Sciatic nerve (tissue), 2 donors: Measurements from ENCODE around the gene KRTAP19-5. TPM values are rescaled to one million over a fixed set of nuclear protein-coding genes. Genes with fewer than 3 reads are reported as not detected.
"Not testable (repeated sequence)": the region's sequence is repeated elsewhere in the genome, so short reads cannot be mapped to it uniquely, and the experiment has no call there.

Experiments
- ATAC-seq: fragments of 200-7000 bp; cut with Tn5 transposase; one replicate; pipeline ENCODE4 v1.9.1; 2020; ENCODE audit warnings: mild to moderate bottlenecking, moderate library complexity
- DNase-seq: peaks from one replicate; pipeline ENCODE4 v3.0.0-alpha.2; 2020; ENCODE audit warnings: low spot score
- intact Hi-C: fragments of 100-400 bp; cut with DNase I; formaldehyde crosslinking; loops from one replicate; pipeline ENCODE4 v1.14.2; 2022
- total RNA-seq: library from RNA; stranded (reverse); fragmentation: NEBNext Ultra II Directional; extraction: Animal tissue kit (Norgen Biotek cat#: 25700); gene quantifications from one replicate; pipeline ENCODE4 v1.2.1, GENCODE V29; 2021
- donor health status: DM: no; HTN: no; CAD: no.
- donor health status: DM: no; HTN: no; CAD: no.

The KRTAP19-5 gene
- total RNA-seq: not detected

DNA sequence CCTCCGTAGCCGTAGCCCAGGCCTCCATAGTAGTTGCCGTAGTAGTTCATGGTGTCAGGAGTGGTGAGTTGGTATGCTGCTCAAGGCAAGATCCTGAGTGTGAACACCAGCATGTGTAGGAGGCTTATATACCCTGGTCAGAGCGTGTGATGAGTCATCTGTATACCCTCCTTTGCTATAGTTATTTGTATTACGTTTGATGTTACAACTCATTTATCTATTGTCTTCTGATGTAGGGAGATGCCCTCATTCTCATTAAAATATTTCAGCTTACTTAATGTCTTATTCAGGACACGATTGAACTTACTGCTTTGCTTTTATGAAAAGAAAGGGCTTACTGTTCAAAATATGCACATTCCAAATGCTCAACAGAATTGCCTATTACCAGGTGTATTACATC lies at the start of gene KRTAP19-5:
KRTAP19-5 (minus strand) TSS at position 101 of the 400 bp plus-strand sequence; CDS start at position 50, 51 bp downstream.
- no peak for DNase-seq
- no peak for ATAC-seq
- intact Hi-C loops: no loop called here

DNA sequence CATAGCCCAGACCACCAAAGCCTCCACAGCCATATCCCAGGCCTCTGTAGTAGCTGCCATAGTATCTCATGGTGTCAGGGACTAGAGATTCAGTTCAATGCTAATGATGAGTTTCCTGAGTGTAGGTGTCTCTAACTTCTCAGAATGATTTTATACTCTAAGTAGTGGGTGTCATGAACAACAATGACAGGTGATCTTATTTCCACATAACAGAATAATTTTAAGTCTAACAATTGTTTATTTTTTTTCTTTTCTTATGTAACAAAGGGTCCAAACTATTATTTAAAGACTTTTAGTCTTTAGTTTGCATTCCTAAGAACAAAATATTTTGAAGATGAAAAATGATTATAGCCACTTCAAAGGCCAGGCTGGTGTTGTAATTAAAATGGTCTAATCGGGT lies 39.8 kb upstream of the KRTAP19-5 start, which contains the start of gene KRTAP19-6:
KRTAP19-6 (minus strand) TSS at position 101 of the 400 bp plus-strand sequence; CDS start at position 70, 31 bp downstream.
- intact Hi-C loops: no loop called here
- no peak for DNase-seq
- ATAC-seq: no peak

DNA sequence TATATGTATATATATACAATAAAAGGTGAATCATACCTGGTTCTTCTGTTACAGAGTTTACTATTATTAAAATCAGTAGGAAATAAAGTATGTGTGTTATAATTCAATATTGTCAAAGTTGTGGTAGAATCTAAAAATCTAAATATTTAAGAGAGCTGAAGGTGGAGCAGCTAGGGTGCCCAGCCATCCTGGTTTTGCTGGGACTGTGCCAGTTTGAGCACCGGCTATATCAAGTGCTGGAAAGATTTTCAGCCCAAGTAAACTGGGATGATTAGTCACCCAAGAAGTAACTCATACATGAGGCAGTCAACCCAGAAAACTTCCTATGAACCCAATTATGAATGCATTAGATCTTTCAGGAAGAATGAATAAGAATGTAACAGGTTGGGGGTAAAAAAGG lies 16.9 kb upstream of the KRTAP19-5 start:
- DNase-seq (no peak), ATAC-seq (no peak)
- intact Hi-C loops: no loop called here

DNA sequence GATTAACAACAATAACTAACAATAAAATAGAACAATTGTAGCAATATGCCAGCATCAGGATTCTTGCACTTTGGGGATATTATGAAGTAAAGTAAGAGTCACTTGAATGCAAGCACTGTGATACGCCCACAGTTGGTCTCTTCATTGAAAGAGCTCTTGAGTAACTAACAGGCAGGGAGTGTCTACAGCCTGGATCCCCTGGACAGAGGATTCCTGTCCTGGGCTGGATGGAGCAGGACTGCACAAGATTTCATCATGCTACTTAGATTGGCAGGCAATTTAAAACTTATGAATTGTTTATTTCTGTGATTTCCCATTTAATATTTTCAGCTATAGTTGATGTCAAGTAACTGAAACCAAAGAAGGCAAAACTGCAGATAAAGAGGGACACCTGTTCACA lies 13.7 kb upstream of the KRTAP19-5 start:
- DNase-seq (no peak), ATAC-seq (no peak)
- intact Hi-C loops: no loop called here

DNA sequence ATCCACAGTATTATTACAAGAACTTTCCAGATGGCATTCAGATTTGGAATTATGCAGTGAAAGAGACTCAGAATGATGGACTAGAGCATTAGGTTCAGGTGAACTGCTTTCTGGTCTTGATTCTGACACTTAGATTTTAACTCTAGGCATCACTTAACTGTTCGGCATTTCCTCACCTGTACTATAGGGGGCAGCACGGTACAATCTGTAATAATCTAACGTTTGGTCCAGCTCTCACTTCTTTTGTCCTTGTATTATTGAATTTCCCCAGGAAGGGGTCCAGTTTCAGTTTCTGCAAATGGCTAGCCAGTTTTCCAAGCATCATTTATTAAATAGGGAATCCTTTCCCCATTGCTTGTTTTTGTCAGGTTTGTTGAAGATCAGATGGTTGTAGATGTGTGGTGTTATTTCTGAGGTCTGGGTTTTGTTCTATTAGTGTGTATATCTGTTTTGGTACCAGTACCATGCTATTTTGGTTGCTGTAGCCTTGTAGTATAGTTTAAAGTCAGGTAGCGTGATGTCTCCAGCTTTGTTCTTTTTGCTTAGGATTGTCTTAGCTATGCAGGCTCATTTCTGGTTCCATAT lies 3.8 kb upstream of the KRTAP19-5 start:
- ATAC-seq, DNase-seq, intact Hi-C loops: not testable (repeated sequence)

DNA sequence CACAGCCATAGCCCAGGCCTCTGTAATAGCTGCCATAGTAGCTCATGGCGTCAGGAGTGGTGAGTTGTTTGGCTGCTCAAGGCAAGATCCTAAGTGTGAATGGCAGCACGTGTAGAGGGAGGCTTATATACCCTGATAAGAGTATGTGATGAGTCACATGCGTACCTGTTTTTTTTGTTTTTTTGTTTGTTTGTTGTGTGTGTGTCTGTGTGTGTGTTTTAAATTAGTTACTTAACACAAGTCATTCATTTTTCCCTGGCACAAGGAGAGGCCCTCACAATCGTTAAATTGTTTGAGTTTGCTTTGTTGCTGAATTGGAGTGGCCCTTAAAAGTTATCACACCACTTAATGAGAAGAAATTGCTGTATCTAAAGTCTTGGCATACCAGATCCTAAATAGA lies 4.9 kb downstream of the KRTAP19-5 start, which contains the start of gene KRTAP19-4:
KRTAP19-4 (minus strand) TSS at position 101 of the 400 bp plus-strand sequence; CDS start at position 46, 55 bp downstream.
- intact Hi-C loops: no loop called here
- no peak for DNase-seq
- ATAC-seq: no peak

DNA sequence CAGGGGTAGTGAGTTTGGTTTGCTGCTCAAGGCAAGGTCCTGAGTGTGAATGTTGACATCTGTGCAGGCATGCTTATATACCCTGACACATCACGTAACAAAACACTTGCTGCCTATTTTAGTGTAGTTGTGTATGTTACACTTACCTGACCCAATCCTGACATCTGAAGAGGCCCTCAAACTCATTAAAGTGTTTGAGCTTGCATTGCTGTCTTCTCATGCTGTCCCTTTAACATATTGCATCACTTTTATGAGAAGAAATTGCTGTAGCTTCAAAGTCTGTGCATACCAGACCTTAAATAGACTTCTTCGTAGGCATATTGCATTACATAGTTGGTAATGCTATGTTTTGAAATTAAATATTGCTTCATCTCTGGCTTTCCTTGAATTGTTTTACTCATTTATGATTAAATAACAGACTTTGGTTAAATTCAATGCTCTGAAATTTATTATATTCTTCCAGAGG lies 9.9 kb downstream of the KRTAP19-5 start, which contains the start of gene KRTAP19-3:
KRTAP19-3 (minus strand) TSS at position 51 of the 466 bp plus-strand sequence. CDS start 56 bp downstream, outside the sequence.
- intact Hi-C loops: no loop called here
- DNase-seq (no peak), ATAC-seq (no peak)

DNA sequence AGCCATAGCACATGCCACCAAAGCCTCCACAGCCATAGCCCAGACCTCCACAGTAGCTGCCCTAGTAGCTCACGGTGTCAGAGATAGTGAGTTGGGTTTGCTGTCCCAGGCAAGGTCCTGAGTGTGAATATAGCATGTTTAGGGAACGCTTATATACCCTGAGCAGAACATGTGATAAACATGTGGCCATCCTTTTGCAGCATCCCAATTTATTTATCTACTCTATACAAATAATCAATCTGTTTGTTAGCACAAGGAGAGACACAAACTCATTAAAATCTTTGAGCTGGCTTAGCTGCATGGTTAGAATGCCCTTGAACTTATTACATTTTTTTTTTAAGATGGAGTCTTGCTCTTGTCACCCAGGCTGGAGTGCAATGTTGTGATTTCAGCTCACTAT lies 14.6 kb downstream of the KRTAP19-5 start, which contains the start of gene KRTAP19-2:
KRTAP19-2 (minus strand) TSS at position 101 of the 400 bp plus-strand sequence; CDS start at position 13, 88 bp downstream.
- intact Hi-C loops: no loop called here
- DNase-seq: no peak
- ATAC-seq: no peak

DNA sequence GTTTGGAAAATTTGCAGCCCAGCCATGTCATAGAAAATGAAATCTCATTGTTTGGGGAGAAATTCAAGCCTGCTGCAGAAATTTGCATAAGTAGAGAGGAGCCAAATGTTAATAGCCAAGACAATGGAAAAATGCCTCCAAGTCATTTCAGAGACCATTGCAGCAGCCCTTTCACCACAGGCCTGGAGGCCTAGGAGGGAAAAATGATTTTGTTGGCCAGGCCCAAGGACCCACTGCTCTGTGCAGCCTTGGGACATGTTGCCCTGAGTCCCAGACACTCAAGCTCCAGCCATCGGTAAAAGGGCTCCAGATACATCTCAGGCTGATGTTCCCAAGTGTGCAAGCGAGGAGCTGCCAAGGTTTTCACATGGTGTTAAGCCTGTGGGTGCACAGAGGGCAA lies 15.8 kb downstream of the KRTAP19-5 start:
- intact Hi-C loops: no loop called here
- DNase-seq: no peak
- no peak for ATAC-seq

DNA sequence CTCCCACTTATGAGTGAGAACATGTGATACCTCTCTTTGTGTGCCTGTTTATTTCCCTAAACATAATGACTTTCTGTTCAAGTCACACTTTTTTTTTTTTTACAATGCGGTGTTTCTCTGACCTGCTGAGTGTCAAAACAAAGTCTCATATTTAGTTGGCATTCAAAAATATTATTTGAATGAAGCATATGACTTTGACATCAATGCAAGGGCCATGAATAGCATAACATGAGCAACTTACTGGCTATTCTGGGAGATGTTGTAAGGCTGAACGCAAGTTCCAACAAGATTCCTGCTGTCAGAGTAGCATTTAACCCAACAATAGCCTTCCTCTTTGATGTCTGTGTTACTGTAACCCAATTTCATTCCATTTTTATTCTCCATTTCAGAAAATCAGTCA lies 19.8 kb downstream of the KRTAP19-5 start:
- intact Hi-C loops: no loop called here
- no peak for DNase-seq
- no peak for ATAC-seq

DNA sequence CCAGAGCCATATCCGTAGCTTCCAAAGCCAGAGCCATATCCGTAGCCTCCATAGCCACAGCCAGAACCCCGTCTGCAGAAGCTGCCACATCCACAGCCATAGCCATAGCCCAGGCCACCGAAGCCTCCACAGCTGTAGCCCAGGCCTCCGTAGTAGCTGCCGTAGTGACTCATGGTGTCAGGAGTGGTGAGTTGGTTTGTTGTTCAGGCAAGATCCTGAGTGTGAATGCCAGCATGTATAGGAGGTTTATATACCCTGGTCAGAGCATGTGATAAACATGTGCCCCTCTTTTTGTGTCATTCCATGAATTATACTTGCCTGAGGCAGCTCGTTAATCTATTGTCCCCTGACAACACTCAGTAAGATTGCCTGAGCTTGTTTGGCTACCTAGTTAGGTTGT lies 21.8 kb downstream of the KRTAP19-5 start, which contains the start of gene KRTAP19-1:
KRTAP19-1 (minus strand) TSS at position 223 of the 400 bp plus-strand sequence; CDS start at position 173, 50 bp downstream.
- DNase-seq: no peak
- intact Hi-C loops: no loop called here
- no peak for ATAC-seq

DNA sequence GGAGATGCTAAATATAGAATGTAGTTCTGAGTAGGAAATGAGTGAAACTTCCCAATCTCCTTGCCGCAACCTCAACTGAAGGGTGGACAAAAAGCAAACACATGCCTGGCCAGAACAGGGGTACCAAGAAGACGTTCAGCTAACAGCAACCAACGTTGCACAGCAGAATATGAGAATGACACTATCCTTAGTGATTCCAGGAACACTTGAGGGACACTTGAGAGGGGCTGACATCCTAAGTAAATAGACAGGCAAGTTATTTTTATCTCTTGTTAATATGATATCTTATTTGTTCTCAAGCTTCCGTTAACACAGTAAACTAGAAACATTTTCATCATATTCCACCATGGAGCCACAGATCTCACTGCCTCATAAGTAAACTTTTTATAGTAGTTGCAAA lies 22.7 kb downstream of the KRTAP19-5 start:
- intact Hi-C loops: no loop called here
- ATAC-seq (no peak), DNase-seq (no peak)

DNA sequence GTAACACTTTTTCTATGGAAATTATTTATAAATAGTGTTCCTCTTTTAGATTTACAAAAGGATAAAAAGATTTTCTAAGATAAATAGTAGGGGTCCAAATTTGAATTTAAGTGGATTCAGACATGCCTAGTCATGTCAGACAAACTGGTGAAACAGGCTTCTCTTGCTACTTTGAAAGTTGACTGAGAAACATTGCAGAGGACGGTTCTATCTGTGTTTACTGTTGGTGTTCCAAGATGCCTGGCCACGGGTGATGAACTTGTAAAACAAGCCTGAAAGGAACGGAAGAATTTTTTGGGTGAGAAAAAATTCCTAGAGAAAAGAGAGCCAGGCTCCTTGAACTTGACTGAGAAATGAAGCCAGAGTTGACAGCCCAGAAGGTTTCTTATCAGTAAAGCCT lies 23.9 kb downstream of the KRTAP19-5 start:
- no peak for ATAC-seq
- intact Hi-C loops: no loop called here
- DNase-seq: no peak

DNA sequence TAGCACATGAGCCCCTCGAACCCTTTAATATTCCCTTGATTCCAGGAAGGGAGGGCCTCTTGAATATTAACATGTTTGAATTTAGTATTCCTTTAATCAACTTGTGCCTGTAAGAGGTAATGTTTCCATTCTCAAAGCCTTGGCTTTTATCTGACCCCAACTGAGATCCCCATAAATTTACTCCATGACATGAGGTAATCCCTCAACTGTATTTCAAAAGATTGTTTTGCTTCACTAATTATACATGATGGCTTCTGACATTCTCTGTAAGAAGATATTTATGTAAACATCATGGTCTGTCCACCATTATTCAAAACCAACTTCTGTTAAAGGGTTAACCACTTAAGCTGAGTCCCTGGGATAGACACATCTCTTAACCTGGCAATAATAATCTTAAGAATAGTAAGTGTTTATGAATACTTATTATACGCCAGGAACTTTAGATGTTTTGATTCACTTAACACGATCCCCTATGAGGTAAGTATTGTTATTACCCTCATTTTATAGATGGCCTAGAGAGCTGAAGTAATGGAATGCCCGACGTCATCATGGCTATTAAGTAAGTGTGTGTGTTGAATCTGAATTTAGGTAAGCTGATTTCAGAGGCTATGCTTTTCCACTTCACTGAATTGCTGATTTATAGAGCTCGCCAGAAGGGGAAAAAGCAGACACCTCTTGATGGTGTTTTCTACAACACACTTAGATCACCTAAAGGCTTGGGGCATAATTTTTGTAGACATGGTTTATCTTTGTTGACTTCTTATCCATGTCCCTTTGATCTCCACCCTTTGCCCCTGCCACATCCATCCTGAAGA lies 32.8 kb downstream of the KRTAP19-5 start:
- no peak for ATAC-seq
- intact Hi-C loops: no loop called here
- no peak for DNase-seq

DNA sequence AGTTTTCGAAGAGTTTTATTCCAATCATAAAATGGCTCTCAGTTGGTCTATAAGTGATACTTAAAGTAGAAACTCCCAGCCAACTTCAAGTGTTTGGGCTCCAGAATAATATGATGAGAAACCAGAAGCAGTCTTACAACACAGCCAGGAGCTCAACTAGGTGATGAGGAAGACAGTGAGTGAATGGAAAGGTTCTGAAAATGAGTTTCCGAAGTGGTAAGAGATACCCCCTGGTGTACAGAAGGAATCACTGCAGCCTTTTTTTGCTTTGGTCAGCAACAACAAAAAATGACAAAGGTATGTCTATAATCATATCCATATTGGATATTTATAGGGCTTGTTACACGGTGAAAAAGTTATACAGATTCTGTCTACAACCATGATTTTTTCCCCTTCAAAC lies 38.2 kb downstream of the KRTAP19-5 start:
- DNase-seq (no peak), ATAC-seq (no peak)
- intact Hi-C loops: no loop called here

Other genes starting within 250 kb of the KRTAP19-5 start
- not detected for gene KRTAP24-1, start 219.2 kb downstream of the KRTAP19-5 start, total RNA-seq
- not detected for gene KRTAP25-1, start 212.6 kb downstream of the KRTAP19-5 start, total RNA-seq
- gene KRTAP26-1, start 181.8 kb downstream of the KRTAP19-5 start, total RNA-seq: not detected
- gene KRTAP27-1, start 164.4 kb downstream of the KRTAP19-5 start, total RNA-seq: not detected
- gene KRTAP23-1, start 153.5 kb downstream of the KRTAP19-5 start, total RNA-seq: not detected
- not detected for gene KRTAP13-2, start 129.9 kb downstream of the KRTAP19-5 start, total RNA-seq
- not detected for gene KRTAP13-1, start 106.1 kb downstream of the KRTAP19-5 start, total RNA-seq
- not detected for gene KRTAP13-3, start 76.2 kb downstream of the KRTAP19-5 start, total RNA-seq
- not detected for gene KRTAP13-4, start 71.9 kb downstream of the KRTAP19-5 start, total RNA-seq
- not detected for gene KRTAP15-1, start 61.9 kb downstream of the KRTAP19-5 start, total RNA-seq
- not detected for gene KRTAP19-1, start 21.8 kb downstream of the KRTAP19-5 start, total RNA-seq
- not detected for gene KRTAP19-2, start 14.7 kb downstream of the KRTAP19-5 start, total RNA-seq
- not detected for gene KRTAP19-3, start 10.1 kb downstream of the KRTAP19-5 start, total RNA-seq
- not detected for gene KRTAP19-4, start 5.0 kb downstream of the KRTAP19-5 start, total RNA-seq
- gene KRTAP19-6, start 39.7 kb upstream of the KRTAP19-5 start, total RNA-seq: not detected
- gene KRTAP19-7, start 59.2 kb upstream of the KRTAP19-5 start, total RNA-seq: not detected
- not detected for gene KRTAP22-2, start 88.3 kb upstream of the KRTAP19-5 start, total RNA-seq
- gene KRTAP6-3, start 90.3 kb upstream of the KRTAP19-5 start, total RNA-seq: not detected
- not detected for gene KRTAP6-2, start 96.8 kb upstream of the KRTAP19-5 start, total RNA-seq
- not detected for gene KRTAP22-1, start 98.9 kb upstream of the KRTAP19-5 start, total RNA-seq
- gene KRTAP6-1, start 111.8 kb upstream of the KRTAP19-5 start, total RNA-seq: not detected
- not detected for gene KRTAP20-1, start 114.3 kb upstream of the KRTAP19-5 start, total RNA-seq
- not detected for gene KRTAP20-4, start 118.5 kb upstream of the KRTAP19-5 start, total RNA-seq
- gene KRTAP20-2, start 133.1 kb upstream of the KRTAP19-5 start, total RNA-seq: not detected
- not detected for gene KRTAP20-3, start 140.7 kb upstream of the KRTAP19-5 start, total RNA-seq
- gene KRTAP21-3, start 216.6 kb upstream of the KRTAP19-5 start, total RNA-seq: not detected
- gene KRTAP21-2, start 245.1 kb upstream of the KRTAP19-5 start, total RNA-seq: not detected